ENCODE results near the gene RASA2. TPM values are rescaled to one million over a fixed set of nuclear protein-coding genes. Genes with fewer than 3 reads are reported as not detected.

The RASA2 gene
- total RNA-seq, 1 donor from 2014 or later: 7.7 TPM

- TF ChIP-seq CTCF (IDR thresholded peaks at IDR 0.05): no peak
- no peaks in the 10 kb centered on the region for H3K4me1 ChIP-seq
- H3K36me3 ChIP-seq: peaks cover 18 to 28% of the 10 kb centered on the region in 2 donors
- no peaks in the 10 kb centered on the region for H3K9me3 ChIP-seq
- DNase-seq (ENCODE audit: low spot score in 2 of 2): no peak
- intact Hi-C loops (cut with DNase I): no loop called here
- H3K27me3 ChIP-seq: no peaks in the 10 kb centered on the region
- no peak overlapping the region for H3K4me3 ChIP-seq
- no peak overlapping the region for H3K27ac ChIP-seq
Measured at GRCh38 chr3:141521781-141522180, 35.0 kb downstream of the RASA2 start.

- Histone ChIP-seq H3K27me3 (no peaks in the 10 kb centered on the region), H3K9me3 (no peaks in the 10 kb centered on the region), H3K36me3 (peaks cover 6 to 14% of the 10 kb centered on the region in 2 donors), H3K4me1 (no peaks in the 10 kb centered on the region), H3K4me3 (no peak overlapping the region), H3K27ac (no peak overlapping the region)
- no peak for TF ChIP-seq CTCF (IDR thresholded peaks at IDR 0.05)
- DNase-seq (ENCODE audit: low spot score in 2 of 2): no peak
- intact Hi-C loops (cut with DNase I): no loop called here
Measured at GRCh38 chr3:141523615-141524375, 37.0 kb downstream of the RASA2 start.

- no peak overlapping the region for H3K27ac ChIP-seq
- H3K9me3 ChIP-seq: no peaks in the 10 kb centered on the region
- no peaks in the 10 kb centered on the region for H3K4me1 ChIP-seq
- TF ChIP-seq CTCF (IDR thresholded peaks at IDR 0.05): no peak
- peaks cover 0 to 11% of the 10 kb centered on the region in 2 donors for H3K36me3 ChIP-seq
- H3K27me3 ChIP-seq: no peaks in the 10 kb centered on the region
- intact Hi-C loops (cut with DNase I): no loop called here
- no peak overlapping the region for H3K4me3 ChIP-seq
- DNase-seq (ENCODE audit: low spot score in 2 of 2): no peak
Measured at GRCh38 chr3:141524988-141525387, 38.2 kb downstream of the RASA2 start.

GRCh38 chr3:141525814-141526213 lies 39.0 kb downstream of the RASA2 start:
- Histone ChIP-seq H3K36me3 (peaks cover 0 to 6% of the 10 kb centered on the region in 2 donors), H3K27me3 (no peaks in the 10 kb centered on the region), H3K4me1 (peaks cover 0 to 2% of the 10 kb centered on the region in 2 donors), H3K27ac (no peak overlapping the region), H3K9me3 (no peaks in the 10 kb centered on the region), H3K4me3 (no peak overlapping the region)
- intact Hi-C loops (cut with DNase I): no loop called here
- DNase-seq (ENCODE audit: low spot score in 2 of 2): no peak
- TF ChIP-seq CTCF (IDR thresholded peaks at IDR 0.05): no peak

- intact Hi-C loops (cut with DNase I): no loop called here
- Histone ChIP-seq H3K4me3 (no peak overlapping the region), H3K27ac (no peak overlapping the region), H3K4me1 (peaks cover 0 to 2% of the 10 kb centered on the region in 2 donors), H3K27me3 (no peaks in the 10 kb centered on the region), H3K36me3 (peaks cover 0 to 6% of the 10 kb centered on the region in 2 donors), H3K9me3 (no peaks in the 10 kb centered on the region)
- no peak for TF ChIP-seq CTCF (IDR thresholded peaks at IDR 0.05)
- DNase-seq (ENCODE audit: low spot score in 2 of 2): no peak
Measured at GRCh38 chr3:141526709-141527108, 39.9 kb downstream of the RASA2 start.

Data from ascending aorta (tissue), 2 donors.